Lower leg skin (tissue), 4 donors: ENCODE results near the gene ITGA11. TPM values are rescaled to one million over a fixed set of nuclear protein-coding genes. Genes with fewer than 3 reads are reported as not detected.

Source experiments
- DNase-seq, 2 donors: peaks; one replicate each; pipeline ENCODE4 v3.0.0-alpha.2; 2019; ENCODE audit warnings: low spot score in 2 of 2
- H3K4me3 ChIP-seq: fragments of 200-600 bp; sonication (generic); 2 replicates; pipeline ENCODE4 v1.5.1; 2017; ENCODE audit warnings: mild to moderate bottlenecking, low read depth; ENCODE audit not compliant: poor library complexity, severe bottlenecking
- CTCF ChIP-seq, 3 donors: fragments of 450-650 bp; IDR thresholded peaks; one replicate each; pipeline ENCODE4 v1.5.1; 2016; ENCODE audit warnings: antibody characterized with exemption in 3 of 3, mild to moderate bottlenecking in 3 of 3, moderate library complexity in 2 of 3
- POLR2A ChIP-seq, 2 donors: fragments of 450-650 bp; IDR thresholded peaks; one replicate each; pipeline ENCODE4 v1.6.1; 2016 to 2017; ENCODE audit warnings: antibody characterized with exemption in 2 of 2, mild to moderate bottlenecking in 1 of 2, moderate library complexity in 1 of 2
- WGBS, 2 donors: methylation state at CpG; one replicate each; pipeline ENCODE4 v1.1.5; 2018; 5-methylcytosine and 5-hydroxymethylcytosine counted together
- intact Hi-C: fragments of 100-400 bp; cut with DNase I; formaldehyde crosslinking; loops from one replicate; pipeline ENCODE4 v1.15.0; 2023; ENCODE audit warnings: low total_unique reads
- total RNA-seq, 4 donors: library from RNA; depleted of rRNA; stranded (reverse); fragments of >200 nt; gene quantifications; one replicate each; pipeline ENCODE4 v1.1.0, GENCODE V29; 2016

The ITGA11 gene
- total RNA-seq, 4 donors from 2014 or later = 0.51 to 3.5 (median 2.0) TPM

- H3K4me3 ChIP-seq = no peak overlapping the region
- intact Hi-C loops = no loop called here
- DNase-seq = peak in 1 of 2 donors; percentile 17
- 38 to 54% methylated on average over 2 of the region's 2 CpGs for WGBS, 2 donors
- TF ChIP-seq POLR2A (IDR thresholded peaks at IDR 0.05) (no peak), CTCF (IDR thresholded peaks at IDR 0.05) (no peak)
Observed at GRCh38 chr15:68445351-68445750, 13.4 kb upstream of the ITGA11 start.

GRCh38 chr15:68444336-68444735 lies 12.4 kb upstream of the ITGA11 start:
- DNase-seq = no peak
- intact Hi-C loops = no loop called here
- no peak for TF ChIP-seq POLR2A (IDR thresholded peaks at IDR 0.05)
- TF ChIP-seq CTCF (IDR thresholded peaks at IDR 0.05) = no peak
- no peak overlapping the region for H3K4me3 ChIP-seq

GRCh38 chr15:68442903-68443302 lies 10.9 kb upstream of the ITGA11 start:
- TF ChIP-seq CTCF (IDR thresholded peaks at IDR 0.05) (no peak), POLR2A (IDR thresholded peaks at IDR 0.05) (no peak)
- DNase-seq = peak in 1 of 2 donors; percentile 31
- intact Hi-C loops = no loop called here
- WGBS, 2 donors = 76 to 80% methylated on average over 2 of the region's 2 CpGs
- H3K4me3 ChIP-seq = no peak overlapping the region

- H3K4me3 ChIP-seq = no peak overlapping the region
- peak; percentile 48 to 95 for DNase-seq
- TF ChIP-seq POLR2A (IDR thresholded peaks at IDR 0.05) (no peak), CTCF (IDR thresholded peaks at IDR 0.05) (no peak)
- 74 to 76% methylated on average over 4 of the region's 4 CpGs for WGBS, 2 donors
- intact Hi-C loops = no loop called here
Observed at GRCh38 chr15:68442041-68442440, 10.1 kb upstream of the ITGA11 start.

GRCh38 chr15:68441045-68441743 lies 9.2 kb upstream of the ITGA11 start:
- intact Hi-C loops = no loop called here

More at GRCh38 chr15:68441045-68441743, 9.2 kb upstream of the ITGA11 start:
- 41 to 50% methylated on average over 3 of the region's 3 CpGs for WGBS, 2 donors
- no peak overlapping the region for H3K4me3 ChIP-seq
- TF ChIP-seq CTCF (IDR thresholded peaks at IDR 0.05) = no peak
- no peak for TF ChIP-seq POLR2A (IDR thresholded peaks at IDR 0.05)
- DNase-seq = peak; percentile 23 to 78
